HEK293 (cell line): ENCODE results near the gene QRSL1.

Source experiments
- HOXA7 ChIP-seq: sonication (generic); formaldehyde crosslinking; IDR thresholded peaks from 2 replicates; pipeline ENCODE4 v1.8.1; 2022; ENCODE audit warnings: missing genetic modification reagents, borderline replicate concordance
- YY1 ChIP-seq: fragments of 450-650 bp; formaldehyde crosslinking; IDR thresholded peaks from 2 replicates; pipeline ENCODE4 v1.5.1; 2018; ENCODE audit warnings: missing biosample characterization, missing genetic modification characterization
- ZNF211 ChIP-seq: fragments of 450-650 bp; formaldehyde crosslinking; IDR thresholded peaks from 2 replicates; pipeline ENCODE4 v1.5.1; 2016; ENCODE audit warnings: low read depth, missing biosample characterization, missing genetic modification characterization
- ZNF677 ChIP-seq: fragments of 450-650 bp; IDR thresholded peaks from 2 replicates; pipeline ENCODE4 v1.5.0; 2018; ENCODE audit warnings: missing biosample characterization, mild to moderate bottlenecking, missing genetic modification characterization, moderate library complexity

GRCh38 chr6:106618324-106618723 lies 11.1 kb upstream of the QRSL1 start:
- TF ChIP-seq YY1 (tag by site-specific recombination) (no peak), HOXA7 (no peak), ZNF677 (tag by site-specific recombination) (no peak), ZNF211 (tag by site-specific recombination) (no peak)
